IMR-90 (cell line): Measurements from ENCODE around the gene OBP2B. TPM values are rescaled to one million over a fixed set of nuclear protein-coding genes. Genes with fewer than 3 reads are reported as not detected.

Source experiments
- ATAC-seq: fragments of 200-7000 bp; cut with Tn5 transposase; 2 replicates; pipeline ENCODE4 v1.9.1; 2020; ENCODE audit warnings: low read depth, mild to moderate bottlenecking, moderate library complexity
- BruUV-seq: library from RNA; stranded (reverse); fragments of 400-500 nt; replicated peaks from 2 replicates; lab custom pipeline; 2021; lab: Mats Ljungman, UMichigan
- CTCF ChIA-PET: fragments of 300-600 bp; formaldehyde crosslinking; extraction: SDS; loops from one replicate; lab custom pipeline; 2021; ENCODE audit warnings: antibody characterized with exemption; lab: Yijun Ruan, JAX
- POLR2A ChIA-PET: fragments of 300-600 bp; sonication (Branson Sonifier 250); formaldehyde crosslinking; loops from one replicate; lab custom pipeline; 2022; ENCODE audit warnings: antibody characterized with exemption; ENCODE audit not compliant: unreplicated experiment; lab: Charles Lee
- DNase-seq: peaks from one replicate; pipeline ENCODE4 v3.0.0; 2013
- H2AFZ ChIP-seq: replicated peaks from 2 replicates; pipeline ENCODE3; 2013; ENCODE audit warnings: low read length, mild to moderate bottlenecking; ENCODE audit not compliant: poor library complexity
- H2AK5ac ChIP-seq: 2 replicates; pipeline ENCODE4 v1.6.1; 2013; ENCODE audit warnings: low read depth, low read length, inconsistent platforms
- H2AK9ac ChIP-seq: replicated peaks from 2 replicates; pipeline ENCODE3; 2013; ENCODE audit warnings: mild to moderate bottlenecking, low read depth, low read length, moderate library complexity; ENCODE audit not compliant: poor library complexity
- H2BK120ac ChIP-seq: 2 replicates; pipeline ENCODE4 v1.6.1; 2013; ENCODE audit warnings: low read depth, low read length, inconsistent platforms
- H2BK15ac ChIP-seq: 3 replicates; pipeline ENCODE4 v1.6.1; 2013; ENCODE audit warnings: low read depth, low read length, inconsistent platforms
- H2BK20ac ChIP-seq: 2 replicates; pipeline ENCODE4 v1.6.1; 2013; ENCODE audit warnings: low read depth, mild to moderate bottlenecking, inconsistent platforms, low read length, moderate library complexity
- H2BK5ac ChIP-seq: 2 replicates; pipeline ENCODE4 v1.6.1; 2013; ENCODE audit warnings: mild to moderate bottlenecking, low read depth, low read length, inconsistent platforms; ENCODE audit not compliant: poor library complexity, severe bottlenecking
- H3K14ac ChIP-seq: replicated peaks from 2 replicates; pipeline ENCODE4 v1.6.1; 2013; ENCODE audit warnings: low read depth, low read length, inconsistent platforms
- H3K18ac ChIP-seq: 2 replicates; pipeline ENCODE4 v1.6.1; 2013; ENCODE audit warnings: low read depth, low read length, control low read depth
- H3K23ac ChIP-seq: 2 replicates; pipeline ENCODE4 v1.6.1; 2013; ENCODE audit warnings: low read depth, low read length, inconsistent platforms
- H3K27ac ChIP-seq: 2 replicates; pipeline ENCODE4 v1.5.1; 2013; ENCODE audit warnings: mild to moderate bottlenecking, control low read depth, low read length; ENCODE audit not compliant: insufficient read depth
- H3K27me3 ChIP-seq: 2 replicates; pipeline ENCODE4 v1.6.1; 2013; ENCODE audit warnings: low read length; ENCODE audit not compliant: control insufficient read depth, insufficient read depth
- H3K36me3 ChIP-seq: 2 replicates; pipeline ENCODE4 v1.6.1; 2013; ENCODE audit warnings: low read length, mixed read lengths; ENCODE audit not compliant: control insufficient read depth, insufficient read depth
- H3K4ac ChIP-seq: 2 replicates; pipeline ENCODE4 v1.6.1; 2013; ENCODE audit warnings: low read depth, low read length, inconsistent platforms
- H3K4me1 ChIP-seq: 2 replicates; pipeline ENCODE4 v1.6.1; 2013; ENCODE audit warnings: low read length, mixed read lengths; ENCODE audit not compliant: control insufficient read depth, insufficient read depth
- H3K4me2 ChIP-seq: 2 replicates; pipeline ENCODE4 v1.6.1; 2013; ENCODE audit warnings: low read depth, mild to moderate bottlenecking, control low read depth, low read length, moderate library complexity
- H3K4me3 ChIP-seq: 2 replicates; pipeline ENCODE4 v1.5.1; 2013; ENCODE audit warnings: low read depth, mild to moderate bottlenecking, control low read depth, low read length, moderate library complexity; ENCODE audit not compliant: insufficient read depth
- H3K56ac ChIP-seq: 2 replicates; pipeline ENCODE4 v1.6.1; 2013; ENCODE audit warnings: low read length, inconsistent platforms; ENCODE audit not compliant: insufficient read depth; ENCODE audit errors: extremely low read depth
- H3K79me1 ChIP-seq, 2 experiments: 2 replicates each; pipeline ENCODE4 v1.6.1; 2013; ENCODE audit warnings: low read length in 2 of 2, inconsistent platforms in 1 of 2, low read depth in 1 of 2
- H3K9ac ChIP-seq: 2 replicates; pipeline ENCODE4 v1.6.1; 2013; ENCODE audit warnings: low read depth, low read length, control low read depth
- H3K9me1 ChIP-seq: 2 replicates; pipeline ENCODE4 v1.6.1; 2013; ENCODE audit warnings: low read length, inconsistent platforms; ENCODE audit not compliant: insufficient read depth
- H3K9me3 ChIP-seq: 2 replicates; pipeline ENCODE4 v1.6.1; 2013; ENCODE audit warnings: low read length; ENCODE audit not compliant: control insufficient read depth, insufficient read depth
- H4K20me1 ChIP-seq: 2 replicates; pipeline ENCODE4 v1.6.1; 2013; ENCODE audit warnings: low read length, inconsistent platforms; ENCODE audit not compliant: insufficient read depth
- H4K5ac ChIP-seq: 2 replicates; pipeline ENCODE4 v1.6.1; 2013; ENCODE audit warnings: mild to moderate bottlenecking, low read depth, low read length, control low read depth
- H4K8ac ChIP-seq, 2 experiments: 2 replicates each; pipeline ENCODE4 v1.6.1; 2013; ENCODE audit warnings: low read depth in 2 of 2, low read length in 2 of 2, control low read depth in 1 of 2, inconsistent platforms in 1 of 2
- H4K91ac ChIP-seq: 2 replicates; pipeline ENCODE4 v1.6.1; 2013; ENCODE audit warnings: low read depth, low read length, inconsistent platforms; ENCODE audit not compliant: insufficient read depth
- BHLHE40 ChIP-seq: fragments of 150-350 bp; IDR thresholded peaks from 2 replicates; pipeline ENCODE4 v1.6.1; 2016; ENCODE audit warnings: mild to moderate bottlenecking, low read depth, low read length
- CEBPB ChIP-seq: IDR thresholded peaks from 2 replicates; pipeline ENCODE4 v1.6.1; 2012; ENCODE audit warnings: low read depth, low read length, improper control_type of control experiment
- CHD1 ChIP-seq: IDR thresholded peaks from 2 replicates; pipeline ENCODE4 v1.6.1; 2012; ENCODE audit warnings: low read depth, low read length, improper control_type of control experiment
- FOS ChIP-seq: fragments of 150-350 bp; IDR thresholded peaks from 2 replicates; pipeline ENCODE4 v1.6.1; 2016; ENCODE audit warnings: low read depth, low read length
- MAZ ChIP-seq: IDR thresholded peaks from 2 replicates; pipeline ENCODE4 v1.6.1; 2012; ENCODE audit warnings: low read depth, mild to moderate bottlenecking, low read length, improper control_type of control experiment, moderate library complexity, borderline replicate concordance
- MXI1 ChIP-seq: IDR thresholded peaks from 2 replicates; pipeline ENCODE4 v1.6.1; 2012; ENCODE audit warnings: low read depth, mild to moderate bottlenecking, low read length, moderate library complexity, borderline replicate concordance
- NFE2L2 ChIP-seq: fragments of 150-350 bp; IDR thresholded peaks from 2 replicates; pipeline ENCODE4 v1.6.1; 2016; ENCODE audit warnings: low read depth, mild to moderate bottlenecking, low read length
- RAD21 ChIP-seq: IDR thresholded peaks from 2 replicates; pipeline ENCODE4 v1.6.1; 2012; ENCODE audit warnings: low read length, improper control_type of control experiment
- RCOR1 ChIP-seq: IDR thresholded peaks from 2 replicates; pipeline ENCODE4 v1.6.1; 2012; ENCODE audit warnings: mild to moderate bottlenecking, low read length, improper control_type of control experiment; ENCODE audit not compliant: insufficient replicate concordance
- WGBS, 2 experiments: methylation state at CpG; one replicate each; pipeline versions ENCODE4 v1.1.5 to v1.1.7; 2013; ENCODE audit warnings: missing lambda C conversion rate in 2 of 2; ENCODE audit not compliant: insufficient read length in 1 of 2; ENCODE audit errors: extremely low coverage in 2 of 2; 5-methylcytosine and 5-hydroxymethylcytosine counted together
- dilution Hi-C: fragments of 300-500 bp; cut with HindIII; formaldehyde crosslinking; loops from one replicate; pipeline ENCODE4 v1.14.3; 2018; ENCODE audit warnings: low sequenced_read_pairs; ENCODE audit not compliant: unreplicated experiment
- in situ Hi-C: fragments of 300-500 bp; cut with MboI; formaldehyde crosslinking; loops from 3 replicates; pipeline ENCODE4 v1.14.3; 2019; ENCODE audit warnings: low sequenced_read_pairs, inconsistent platforms, mixed read lengths
- intact Hi-C: fragments of 100-400 bp; cut with micrococcal nuclease; formaldehyde crosslinking; loops from 2 replicates; pipeline ENCODE4 v1.10.0; 2022
- polyA plus RNA-seq, 3 experiments: library from polyadenylated mRNA; depleted of rRNA; stranded (reverse); fragments of >200 nt; gene quantifications; 2 replicates each; pipeline ENCODE4 v1.2.3, GENCODE V29; 2012; ENCODE audit warnings: low replicate concordance in 1 of 3
- total RNA-seq: library from RNA; depleted of rRNA; stranded (reverse); fragments of >200 nt; gene quantifications from 2 replicates; pipeline ENCODE4 v1.2.3, GENCODE V29; 2012
- TF ChIP-seq, protein P1 (sequence below): conservative IDR thresholded peaks from 2 replicates; pipeline ENCODE4 v1.5.1; 2012; ENCODE audit warnings: mild to moderate bottlenecking, low read depth, low read length, improper control_type of control experiment
- TF ChIP-seq, protein P2 (sequence below): fragments of 150-350 bp; IDR thresholded peaks from 2 replicates; pipeline ENCODE4 v1.6.1; 2017; ENCODE audit warnings: mild to moderate bottlenecking, antibody characterized with exemption, low read length, low read depth

Gene OBP2B
- total and polyA plus RNA-seq, 2 of the 4 experiments (the other 2 are of a cell fraction): not detected

DNA sequence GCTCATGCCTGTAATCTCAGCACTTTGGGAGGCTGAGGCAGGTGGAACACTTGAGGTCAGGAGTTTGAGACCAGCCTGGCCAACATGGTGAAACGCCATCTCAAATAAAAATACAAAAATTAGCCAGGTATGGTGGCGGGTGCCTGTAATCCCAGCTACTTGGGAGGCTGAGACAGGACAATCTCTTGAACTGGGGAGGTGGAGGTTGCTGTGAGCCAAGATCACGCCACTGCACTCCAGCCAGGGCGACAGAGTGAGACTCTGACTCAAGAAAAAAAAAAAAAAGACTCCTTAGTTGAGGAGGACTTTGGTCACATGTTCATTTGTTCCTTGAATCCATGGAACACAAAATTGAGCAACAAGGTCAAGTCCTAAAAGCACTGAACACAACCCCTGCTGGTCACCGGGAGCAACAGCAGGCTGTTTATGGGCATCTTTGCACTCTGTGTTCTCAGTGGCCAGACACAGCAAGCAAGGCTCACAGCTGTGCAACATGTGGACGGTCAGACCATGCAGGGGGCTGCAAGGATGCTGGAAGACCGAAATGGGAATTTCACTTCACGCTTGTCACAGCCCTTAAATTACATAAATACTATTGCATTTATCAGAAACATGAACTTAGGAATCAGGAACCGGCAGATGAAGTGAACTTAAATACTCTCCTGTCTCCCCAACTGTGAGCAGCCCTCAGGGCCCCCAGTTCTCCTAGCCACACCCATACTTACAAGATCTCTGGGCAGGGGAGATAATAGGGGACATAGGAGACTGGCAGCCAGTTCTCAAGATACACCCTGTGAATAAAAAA is 48.1 kb downstream of the OBP2B start:
- POLR2A ChIA-PET: no interaction called here
- intact Hi-C loops (no loop called here), in situ Hi-C loops (no loop called here), dilution Hi-C loops (no loop called here)
- Histone ChIP-seq H2BK20ac (no peak overlapping the region), H4K91ac (no peak overlapping the region), H3K9me1 (0 out of 2 replicates have a peak, but pooled peaks cover 6% of the 10 kb centered on the region), H3K36me3 (no peaks in the 10 kb centered on the region), H3K18ac (no peak overlapping the region), H3K9me3 (no peaks in the 10 kb centered on the region), H3K4me2 (no peak overlapping the region), H3K27ac (no peak overlapping the region), H2AK9ac (no peak overlapping the region), H3K9ac (no peak overlapping the region), H3K23ac (no peak overlapping the region), H4K5ac (no peak overlapping the region), H3K79me1 (no peaks in the 10 kb centered on the region), H2AK5ac (no peak overlapping the region), H3K4ac (no peak overlapping the region), H2BK5ac (no peak overlapping the region), H2BK120ac (no peak overlapping the region), H2AFZ (no peak overlapping the region), H3K56ac (no peak overlapping the region), H3K27me3 (no peaks in the 10 kb centered on the region; the same call in 1 of the 2 replicates), H2BK15ac (no peak overlapping the region), H4K20me1 (no peaks in the 10 kb centered on the region), H3K4me3 (no peak overlapping the region), H3K4me1 (peaks cover 10% of the 10 kb centered on the region; the same call in 1 of the 2 replicates), H3K14ac (no peak overlapping the region), H4K8ac (no peak overlapping the region)
- peak; percentile 72 for ATAC-seq
- BruUV-seq: no TSS peak
- DNase-seq: peak; percentile 61
- TF ChIP-seq, protein P1, sequence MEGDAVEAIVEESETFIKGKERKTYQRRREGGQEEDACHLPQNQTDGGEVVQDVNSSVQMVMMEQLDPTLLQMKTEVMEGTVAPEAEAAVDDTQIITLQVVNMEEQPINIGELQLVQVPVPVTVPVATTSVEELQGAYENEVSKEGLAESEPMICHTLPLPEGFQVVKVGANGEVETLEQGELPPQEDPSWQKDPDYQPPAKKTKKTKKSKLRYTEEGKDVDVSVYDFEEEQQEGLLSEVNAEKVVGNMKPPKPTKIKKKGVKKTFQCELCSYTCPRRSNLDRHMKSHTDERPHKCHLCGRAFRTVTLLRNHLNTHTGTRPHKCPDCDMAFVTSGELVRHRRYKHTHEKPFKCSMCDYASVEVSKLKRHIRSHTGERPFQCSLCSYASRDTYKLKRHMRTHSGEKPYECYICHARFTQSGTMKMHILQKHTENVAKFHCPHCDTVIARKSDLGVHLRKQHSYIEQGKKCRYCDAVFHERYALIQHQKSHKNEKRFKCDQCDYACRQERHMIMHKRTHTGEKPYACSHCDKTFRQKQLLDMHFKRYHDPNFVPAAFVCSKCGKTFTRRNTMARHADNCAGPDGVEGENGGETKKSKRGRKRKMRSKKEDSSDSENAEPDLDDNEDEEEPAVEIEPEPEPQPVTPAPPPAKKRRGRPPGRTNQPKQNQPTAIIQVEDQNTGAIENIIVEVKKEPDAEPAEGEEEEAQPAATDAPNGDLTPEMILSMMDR: peak; percentile 65
- TF ChIP-seq RAD21 (peak; percentile 35), MXI1 (no peak), NFE2L2 (no peak), BHLHE40 (no peak), CHD1 (no peak), RCOR1 (no peak), MAZ (no peak), FOS (no peak), CEBPB (peak; percentile 87)
- TF ChIP-seq, protein P2, sequence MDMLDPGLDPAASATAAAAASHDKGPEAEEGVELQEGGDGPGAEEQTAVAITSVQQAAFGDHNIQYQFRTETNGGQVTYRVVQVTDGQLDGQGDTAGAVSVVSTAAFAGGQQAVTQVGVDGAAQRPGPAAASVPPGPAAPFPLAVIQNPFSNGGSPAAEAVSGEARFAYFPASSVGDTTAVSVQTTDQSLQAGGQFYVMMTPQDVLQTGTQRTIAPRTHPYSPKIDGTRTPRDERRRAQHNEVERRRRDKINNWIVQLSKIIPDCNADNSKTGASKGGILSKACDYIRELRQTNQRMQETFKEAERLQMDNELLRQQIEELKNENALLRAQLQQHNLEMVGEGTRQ: peak; percentile 64
- CTCF ChIA-PET: interaction anchor here (0.6 to 1.6 kb wide), 2 partner anchors 25 to 130 kb away, joined by 3 to 10 read pairs; partner anchors contain the start of gene GTF3C5
- 40% methylated on average over 1 of the region's 9 CpGs; no CpG with 5 or more reads in 1 of the 2 experiments for WGBS, 2 experiments
